Thyroid gland (tissue), 4 donors: ENCODE data around the gene FAM114A2.

Experiments used
- CTCF ChIP-seq, 6 experiments: fragments of 200-600 bp in 3 of 6; fragments of 450-650 bp in 3 of 6; sonication (generic) in 3 of 6; IDR thresholded peaks; one replicate each; pipeline ENCODE4 v1.5.1; 2016 to 2019; ENCODE audit warnings: antibody characterized with exemption in 6 of 6, mild to moderate bottlenecking in 2 of 6, inconsistent platforms in 1 of 6, moderate library complexity in 1 of 6
- POLR2A ChIP-seq, 2 donors: fragments of 450-650 bp; IDR thresholded peaks; one replicate each; pipeline ENCODE4 v1.6.1; 2017; ENCODE audit warnings: antibody characterized with exemption in 2 of 2, mild to moderate bottlenecking in 2 of 2, moderate library complexity in 1 of 2

DNA sequence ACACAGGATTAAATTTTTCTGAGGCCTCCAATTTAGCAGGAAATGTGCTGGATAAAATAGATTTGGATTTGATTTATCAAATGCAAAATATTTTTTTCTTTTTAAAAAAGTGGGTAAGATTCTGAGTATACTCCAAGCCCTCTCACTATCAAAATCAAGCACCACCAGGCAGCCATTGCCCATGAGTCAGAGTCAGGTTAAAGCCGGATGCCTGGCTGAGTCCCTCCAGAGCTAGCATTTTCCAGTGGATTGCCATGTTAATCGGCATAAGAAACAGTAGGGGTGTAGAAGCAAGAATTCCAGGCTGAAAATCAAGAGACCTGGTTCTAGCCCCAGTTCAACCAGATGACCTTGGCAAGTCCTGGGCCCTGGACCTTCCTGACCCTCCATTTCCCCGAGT is 85.3 kb downstream of the FAM114A2 start:
- no peak for TF ChIP-seq POLR2A (IDR thresholded peaks at IDR 0.05)
- TF ChIP-seq CTCF (IDR thresholded peaks at IDR 0.05), result no peak
